Tibial nerve (tissue), 3 donors: Measurements from ENCODE around the gene LGALS12.

Experiments used
- CTCF ChIP-seq, 5 experiments: fragments of 200-600 bp in 3 of 5; fragments of 450-650 bp in 2 of 5; sonication (generic) in 3 of 5; IDR thresholded peaks; one replicate each; pipeline ENCODE4 v1.5.1; 2016 to 2019; ENCODE audit warnings: antibody characterized with exemption in 5 of 5, mild to moderate bottlenecking in 3 of 5, moderate library complexity in 2 of 5
- POLR2A ChIP-seq, 2 donors: fragments of 450-650 bp; IDR thresholded peaks; one replicate each; pipeline ENCODE4 v1.6.1; 2017; ENCODE audit warnings: antibody characterized with exemption in 2 of 2, mild to moderate bottlenecking in 2 of 2, moderate library complexity in 2 of 2

- no peak for TF ChIP-seq CTCF (IDR thresholded peaks at IDR 0.05)
- TF ChIP-seq POLR2A (IDR thresholded peaks at IDR 0.05): no peak
Measured at GRCh38 chr11:63536669-63537292, 30.9 kb downstream of the LGALS12 start, which contains the start of gene PLAAT4.
